DMS114 treated with DMSO at 0.1 percent for 48 hours (cell line): ENCODE data around the gene LARP4B.

Experiments used
- DNase-seq: peaks from one replicate; lab custom pipeline; 2025; ENCODE audit not compliant: unreplicated experiment; lab: John Stamatoyannopoulos, UW

The LARP4B gene

DNA sequence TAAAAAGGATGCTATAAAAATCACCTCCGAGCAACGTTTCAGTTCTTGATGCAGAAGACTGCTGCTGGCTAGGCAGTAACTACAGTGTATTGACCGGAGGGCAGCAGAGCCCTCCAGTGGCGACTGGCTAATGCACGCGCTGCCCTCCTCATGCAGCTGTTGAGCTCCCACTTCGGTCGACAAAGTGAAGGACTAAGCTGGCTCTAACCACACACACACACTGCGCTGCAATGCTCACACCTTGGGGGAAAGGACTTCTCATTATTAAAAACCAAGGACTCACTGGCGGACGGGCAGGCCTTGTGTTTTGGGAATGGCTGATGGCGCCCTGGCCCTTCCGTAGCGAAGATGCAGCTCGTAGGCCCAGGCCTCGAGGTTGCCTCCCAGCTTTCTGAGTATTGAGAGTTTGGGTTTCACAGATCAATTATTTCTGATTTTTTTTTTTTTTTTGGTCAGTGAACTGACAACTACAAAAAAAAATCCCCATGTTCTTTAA, 121.1 kb downstream of the LARP4B start:
- DNase-seq, result peak; percentile 47

DNA sequence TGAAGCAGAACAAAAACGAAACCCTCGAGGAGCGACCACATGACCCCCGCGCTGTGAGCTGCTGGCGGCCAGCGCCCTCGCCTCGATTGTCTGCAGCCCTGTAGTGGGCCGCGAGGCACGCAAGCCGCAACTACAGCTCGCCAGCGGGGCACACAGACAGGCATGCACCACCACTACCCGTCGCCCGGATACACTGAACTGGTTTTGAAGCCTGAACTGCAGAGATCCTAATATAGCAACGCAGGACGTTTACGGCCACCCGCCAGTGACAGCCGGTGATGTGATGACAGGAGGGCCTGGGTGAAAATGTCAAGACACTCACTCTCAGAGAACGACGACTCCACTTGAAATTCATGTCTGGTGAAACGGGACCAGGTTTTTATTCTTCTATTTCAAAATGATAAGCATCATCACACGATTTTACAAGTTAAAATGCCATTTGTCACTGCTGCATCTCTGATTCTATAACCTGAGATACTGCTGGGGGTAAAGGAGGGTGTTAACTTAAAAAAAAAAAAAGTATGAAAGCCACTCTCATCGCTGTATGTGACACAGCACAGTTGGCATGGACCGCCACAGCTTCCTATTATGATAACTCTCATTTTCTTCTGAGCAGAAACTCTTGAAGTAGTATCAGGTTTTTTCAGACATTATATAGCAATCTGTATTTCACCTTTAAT, 121.7 kb downstream of the LARP4B start:
- no peak for DNase-seq

DNA sequence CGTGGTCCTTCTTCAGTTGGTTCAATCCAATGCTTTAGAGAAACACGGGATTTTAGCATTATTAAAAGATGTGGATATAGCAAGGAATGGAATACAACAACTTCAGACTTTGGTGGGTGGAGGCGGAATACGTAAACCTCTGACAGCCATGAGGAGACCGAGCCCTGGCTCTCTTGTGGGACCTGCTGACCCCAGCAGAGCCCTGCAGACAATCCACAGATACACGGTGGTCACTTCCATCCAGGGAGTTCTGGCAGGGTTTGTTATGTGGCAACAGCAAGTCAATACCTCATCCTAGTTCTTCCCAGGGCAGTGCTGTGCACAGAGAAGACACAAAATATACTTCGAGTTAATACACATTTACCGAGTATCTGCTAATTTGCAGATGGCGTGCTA, 123.5 kb downstream of the LARP4B start:
- DNase-seq, result no peak

DNA sequence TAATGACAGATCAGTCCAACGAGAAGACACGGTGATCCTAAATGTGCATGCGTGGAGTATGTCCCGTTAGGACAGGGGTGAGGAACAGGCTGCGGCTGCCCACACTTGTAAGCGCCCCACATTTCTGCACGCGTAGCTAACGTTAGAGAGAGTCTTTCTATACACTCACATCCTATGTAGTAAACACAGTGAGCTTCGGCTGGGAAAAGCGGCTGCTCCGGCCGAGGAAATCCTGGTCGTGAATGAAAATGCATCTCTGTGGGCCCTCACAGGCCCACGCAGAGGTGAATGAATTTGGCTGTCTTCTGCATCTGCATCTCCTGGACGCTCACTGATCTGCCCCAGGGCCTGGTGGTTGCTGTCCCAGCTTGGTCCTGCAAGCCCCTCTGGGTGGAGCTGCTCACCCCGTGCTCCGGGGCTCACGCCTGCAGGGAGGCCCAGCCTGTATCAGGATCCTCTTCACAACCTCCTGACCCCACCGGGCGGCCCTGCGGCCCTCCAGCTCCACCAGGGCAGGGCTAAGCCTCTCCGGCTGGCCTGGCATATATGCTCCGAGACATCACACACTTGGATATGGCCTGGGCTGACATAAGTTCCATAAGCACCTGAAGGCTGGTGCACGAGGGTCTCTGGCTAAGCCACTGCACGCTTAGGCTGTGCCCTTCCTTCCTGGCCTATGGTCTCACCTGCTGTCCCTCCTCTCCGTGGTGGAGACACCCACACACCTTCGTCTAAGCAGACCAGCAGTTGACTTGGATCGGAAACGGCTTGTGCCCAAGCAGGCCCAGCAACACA, 124.1 kb downstream of the LARP4B start:
- no peak for DNase-seq

DNA sequence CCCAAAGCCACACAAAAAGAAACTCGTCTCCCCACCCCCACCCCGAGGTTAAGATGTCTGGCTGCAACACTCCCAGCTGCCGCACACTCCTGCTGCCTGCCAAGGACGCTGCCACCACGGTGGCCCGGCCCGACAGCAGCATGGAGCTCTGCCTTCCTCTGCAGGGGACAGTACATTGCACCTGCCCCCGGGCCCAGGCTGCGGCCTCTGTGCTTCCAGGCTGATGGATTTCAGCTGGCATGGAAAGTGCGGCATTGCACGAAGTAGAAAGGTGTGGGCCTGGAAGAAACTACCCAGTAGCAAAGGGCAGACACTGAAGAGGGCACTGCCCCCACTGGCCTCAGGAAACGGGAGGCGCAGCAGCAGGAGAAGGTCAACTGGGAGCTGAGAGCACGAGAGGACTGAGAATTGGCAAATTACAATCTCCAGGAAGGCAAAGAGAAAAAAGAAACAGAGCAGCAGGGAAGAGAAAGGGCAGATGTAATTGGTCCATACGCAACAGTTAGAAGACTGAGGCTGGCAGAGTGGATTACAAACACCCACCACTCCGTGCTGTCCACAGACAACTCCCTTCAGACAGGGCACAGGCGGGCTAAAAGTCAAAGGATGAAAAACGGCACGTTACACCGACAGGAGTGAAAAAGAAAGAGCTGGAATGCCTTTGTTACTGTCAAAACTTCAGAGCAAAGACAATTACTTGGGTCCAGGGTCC, 124.9 kb downstream of the LARP4B start:
- no peak for DNase-seq

DNA sequence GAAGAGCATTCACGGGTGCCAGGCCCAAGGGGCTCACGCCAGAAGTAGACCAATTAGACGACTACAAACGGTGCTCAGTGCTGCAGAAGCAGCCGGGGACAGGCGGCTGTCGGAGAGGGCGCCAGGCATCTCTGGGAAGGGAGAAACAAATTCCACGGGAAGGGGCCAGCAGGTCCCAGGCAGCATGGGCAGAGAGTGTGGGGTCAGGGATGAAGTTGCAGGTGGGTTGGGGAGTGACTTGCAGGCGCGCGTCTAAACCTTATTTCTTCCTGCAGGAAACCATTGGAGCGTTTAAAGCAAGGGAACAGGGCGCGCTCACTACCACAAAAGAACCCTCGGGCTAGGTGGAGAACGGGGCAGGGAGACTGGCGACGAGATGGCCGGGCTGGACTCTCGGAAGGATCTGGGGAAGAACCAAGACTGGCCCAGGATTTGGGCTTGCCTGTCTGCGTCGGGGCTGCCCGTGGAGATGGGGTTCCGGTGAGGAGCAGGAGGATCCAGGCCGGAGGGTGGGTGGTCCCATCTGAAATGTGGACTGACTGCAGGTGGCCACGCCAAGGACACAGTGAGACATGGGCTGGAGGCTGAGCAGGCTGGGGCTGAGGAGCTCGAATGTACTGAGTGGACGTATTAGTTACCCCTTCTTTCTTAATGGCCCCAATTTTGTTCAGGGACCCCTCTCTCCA, 125.7 kb downstream of the LARP4B start:
- DNase-seq, result no peak

DNA sequence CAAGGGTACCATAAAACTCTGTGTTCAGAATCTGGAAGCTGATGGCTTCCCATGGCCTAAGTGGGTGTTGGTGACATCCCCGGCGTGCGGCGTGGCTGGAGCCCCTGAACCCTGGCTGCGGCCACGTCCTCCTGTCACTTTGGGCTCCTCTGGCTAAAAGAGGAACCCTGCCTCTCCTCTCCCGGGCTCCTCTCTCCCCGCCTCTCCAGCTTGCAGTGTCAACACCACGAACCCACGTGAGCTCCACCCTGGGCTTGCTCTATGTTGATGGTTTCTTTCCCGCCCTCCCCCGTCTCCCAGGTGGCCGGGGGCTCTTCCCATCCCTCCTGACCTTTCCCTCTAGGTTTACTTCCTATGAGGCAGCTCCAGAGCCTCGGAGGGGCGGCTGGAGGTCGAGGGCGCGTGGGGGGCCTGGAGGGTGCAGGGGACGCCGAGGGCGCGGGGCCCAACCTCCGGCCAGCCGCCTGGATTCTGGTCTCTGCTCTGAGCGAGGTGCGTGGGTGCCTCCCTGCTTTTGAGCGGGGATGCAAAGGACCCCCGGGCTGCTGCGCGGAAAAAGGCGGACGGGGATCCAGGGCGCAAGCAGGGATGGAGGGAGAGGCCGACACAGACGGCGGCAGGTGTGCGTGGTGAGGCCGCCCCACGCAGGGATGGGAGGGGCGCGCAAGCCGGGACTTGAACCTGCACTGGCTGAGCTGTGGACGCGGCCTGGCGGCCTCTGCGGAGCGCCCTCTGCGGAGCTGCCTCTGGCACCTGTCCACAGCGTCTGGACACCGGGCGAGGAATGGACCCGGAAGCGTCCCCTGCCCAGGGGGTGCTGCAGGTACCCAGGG, 126.5 kb downstream of the LARP4B start:
- no peak for DNase-seq

DNA sequence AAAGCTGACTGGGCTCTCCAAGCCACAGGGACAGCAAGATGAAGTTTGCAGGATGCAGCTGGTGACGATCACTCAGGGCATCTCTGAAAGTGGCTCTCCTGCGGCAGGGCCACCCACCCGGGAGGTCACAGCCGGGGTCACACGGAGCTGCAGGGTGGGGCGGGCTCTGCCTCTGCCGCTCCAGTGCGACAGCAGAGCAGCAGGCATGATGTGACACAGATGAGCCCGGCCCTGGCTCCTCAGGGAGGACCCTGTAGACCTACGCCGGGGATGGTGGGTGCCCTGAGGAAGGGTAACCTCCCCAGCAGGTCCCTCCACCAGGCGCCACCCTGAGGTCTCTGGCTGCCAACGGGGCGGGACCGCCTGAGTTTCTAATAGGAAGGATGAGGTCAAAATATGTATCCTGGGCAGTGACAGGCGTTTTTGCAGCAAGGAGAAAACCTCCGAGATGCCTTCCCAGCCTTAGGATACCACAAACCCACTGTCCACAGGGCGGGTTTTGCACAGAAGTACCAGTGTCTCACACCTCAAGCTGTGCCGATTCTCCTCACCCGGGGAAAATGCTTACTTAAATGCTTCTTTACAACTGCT, 127.2 kb downstream of the LARP4B start:
- DNase-seq, result no peak

DNA sequence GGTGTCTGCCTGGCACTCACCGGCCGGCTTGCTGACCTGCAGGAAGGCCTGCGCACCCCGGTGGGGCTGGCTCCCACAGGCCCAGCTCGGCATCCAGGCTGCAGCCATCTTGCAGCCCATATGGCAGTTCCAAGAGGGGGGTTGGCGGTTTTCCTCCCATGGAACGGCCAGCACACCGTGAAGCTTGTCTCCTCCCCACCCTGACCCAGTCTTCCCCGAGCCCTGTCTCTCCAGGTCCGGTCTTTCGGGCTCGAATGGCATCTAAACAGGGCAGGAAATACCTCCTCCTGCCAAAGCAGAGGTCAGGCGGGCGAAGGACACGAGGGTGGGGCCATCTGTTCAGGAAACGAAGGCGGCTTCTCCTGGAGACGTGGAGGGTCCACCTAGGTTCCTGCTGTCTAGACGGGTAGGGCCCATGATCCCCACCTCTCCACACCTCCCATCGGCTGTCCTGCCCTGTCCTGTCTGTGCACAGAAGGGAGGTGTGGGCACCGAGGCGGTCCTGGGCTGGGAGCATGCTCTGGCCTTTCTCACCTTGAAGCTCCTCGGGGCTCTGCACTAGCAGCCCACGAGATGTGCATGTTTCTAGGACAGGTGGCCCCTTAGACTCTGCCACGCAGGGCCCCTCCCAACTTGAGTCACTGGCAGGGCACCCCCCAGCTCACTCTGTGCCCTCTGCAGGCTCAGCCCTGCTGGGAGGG, 128.3 kb downstream of the LARP4B start:
- no peak for DNase-seq

DNA sequence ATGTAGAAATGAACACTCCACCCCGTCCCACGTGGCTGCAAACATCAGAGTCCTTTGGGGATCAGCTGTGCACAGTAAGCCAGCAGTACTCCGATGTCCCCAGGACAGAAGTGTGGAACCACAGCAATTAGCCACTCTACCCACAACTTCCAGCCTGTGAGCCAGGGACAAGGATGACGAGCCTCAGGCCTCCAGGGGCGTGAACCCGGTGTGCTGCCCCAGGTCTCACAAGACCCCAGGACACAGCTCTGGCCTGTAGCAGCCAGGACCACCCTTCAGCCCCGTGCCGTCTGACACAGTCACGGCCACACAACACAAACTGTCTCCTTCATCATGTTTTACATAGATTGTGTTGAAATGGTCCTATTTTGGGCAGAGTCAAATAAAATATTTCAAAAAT, 129.0 kb downstream of the LARP4B start:
- DNase-seq, result no peak

DNA sequence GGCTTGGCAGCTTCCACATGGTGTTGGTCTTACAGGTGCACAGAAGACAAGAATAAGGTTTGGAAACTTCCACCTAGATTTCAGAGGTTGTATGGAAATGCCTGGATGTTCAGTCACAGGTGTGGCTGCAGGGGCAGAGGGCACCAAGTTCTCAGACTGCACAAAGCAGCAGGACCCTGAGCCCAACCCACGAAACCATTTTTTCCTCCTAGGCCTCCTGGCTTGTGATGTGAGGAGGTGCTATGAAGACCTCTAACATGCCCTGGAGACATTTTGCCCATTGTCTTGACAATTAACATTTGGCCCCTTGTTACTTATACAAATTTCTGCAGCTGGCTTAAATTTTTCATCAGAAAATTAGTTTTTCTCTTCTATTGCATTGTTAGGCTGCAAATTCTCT, 134.3 kb downstream of the LARP4B start:
- no peak for DNase-seq

DNA sequence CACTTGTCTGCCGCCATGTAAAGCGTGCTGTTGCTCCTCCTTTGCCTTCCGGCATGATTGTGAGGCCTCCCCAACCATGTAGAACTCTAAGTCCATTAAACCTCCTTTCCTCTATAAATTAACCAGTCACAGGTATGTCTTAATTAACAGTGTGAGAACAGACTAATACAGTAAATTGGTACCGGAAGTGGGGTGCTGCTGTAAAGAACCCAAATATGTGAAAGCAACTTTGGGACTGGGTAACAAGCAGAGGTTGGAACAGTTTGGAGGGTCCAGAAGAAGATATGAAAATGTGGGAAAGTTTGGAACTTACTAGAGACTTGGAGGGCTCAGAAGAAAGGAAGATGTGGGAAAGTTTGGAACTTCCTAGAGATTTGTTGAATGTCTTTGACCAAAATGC, 135.3 kb downstream of the LARP4B start:
- no peak for DNase-seq

DNA sequence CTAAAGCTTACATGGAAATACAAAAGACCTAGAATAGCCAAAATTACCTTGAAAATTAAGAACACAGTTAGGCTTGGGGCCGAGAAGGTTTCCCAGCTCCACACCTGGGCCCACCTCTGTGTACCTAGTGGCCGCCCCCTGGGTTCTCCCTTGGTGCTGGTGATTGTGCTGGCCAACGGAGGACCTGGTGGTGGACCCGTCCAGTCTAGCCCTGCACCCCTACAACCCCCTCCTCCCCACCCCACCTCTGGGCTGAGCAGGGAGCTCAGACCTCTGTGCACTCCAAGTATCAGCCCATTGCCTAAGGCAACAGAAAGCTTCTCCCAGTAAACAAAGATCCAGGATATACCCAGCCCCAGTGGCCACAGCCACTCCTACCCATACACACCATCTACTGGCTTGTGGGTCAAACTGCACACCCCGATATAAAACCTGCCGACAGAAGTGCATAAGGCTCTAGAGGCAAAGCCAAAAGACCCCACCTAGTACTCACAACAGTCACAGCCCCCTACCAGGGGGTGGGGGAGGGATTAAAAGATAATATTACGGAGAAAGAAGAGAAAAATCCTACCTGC, 137.0 kb downstream of the LARP4B start:
- peak; percentile 7 for DNase-seq

DNA sequence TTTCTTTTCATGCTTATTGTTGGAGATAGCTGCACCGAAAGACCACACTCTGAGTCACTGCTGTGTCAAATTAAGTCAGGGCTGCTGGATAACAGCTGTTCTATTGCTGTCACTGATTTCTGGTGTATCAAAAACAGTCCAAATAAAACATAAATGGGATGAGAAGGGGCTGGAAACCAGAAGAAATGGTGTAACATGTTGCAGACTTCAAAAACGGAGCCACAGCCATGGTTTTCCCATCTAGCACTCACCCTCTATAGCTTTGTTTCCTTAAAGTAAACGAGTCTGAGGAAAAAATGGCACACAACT, 138.8 kb downstream of the LARP4B start:
- no peak for DNase-seq

DNA sequence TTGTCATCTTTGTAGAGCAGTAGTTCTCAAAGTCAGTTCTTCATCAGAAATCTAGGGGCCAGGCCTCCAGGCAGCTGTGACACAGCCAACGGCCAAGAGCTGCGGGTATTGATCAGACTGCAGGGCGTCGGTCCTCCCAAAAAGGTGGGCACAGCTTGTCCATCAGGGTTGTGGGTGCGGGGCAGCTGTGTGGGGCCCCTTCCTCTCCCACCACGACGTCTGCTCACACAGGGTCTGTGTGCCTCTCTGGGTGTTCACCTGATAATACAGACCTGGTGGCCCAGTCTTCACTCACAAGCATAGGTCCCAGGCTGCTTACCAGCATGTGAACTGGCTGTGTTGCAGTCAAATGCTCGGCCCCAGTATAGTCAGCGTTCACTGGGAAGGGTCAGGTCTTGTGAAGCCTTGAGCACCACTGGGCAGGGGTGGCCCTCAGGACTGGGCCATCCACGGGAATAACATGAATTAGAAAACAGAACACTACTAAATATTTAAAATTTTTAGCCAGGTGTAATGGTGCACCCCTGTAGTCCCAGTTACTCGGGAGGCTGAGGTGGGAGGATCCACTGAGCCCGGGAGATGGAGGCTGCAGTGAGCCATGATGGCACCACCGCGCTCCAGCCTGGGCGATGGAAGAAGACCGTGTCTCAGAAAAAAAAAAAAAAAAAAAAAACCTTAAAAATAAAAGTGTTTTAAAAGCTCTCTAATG, 139.3 kb downstream of the LARP4B start:
- no peak for DNase-seq

DNA sequence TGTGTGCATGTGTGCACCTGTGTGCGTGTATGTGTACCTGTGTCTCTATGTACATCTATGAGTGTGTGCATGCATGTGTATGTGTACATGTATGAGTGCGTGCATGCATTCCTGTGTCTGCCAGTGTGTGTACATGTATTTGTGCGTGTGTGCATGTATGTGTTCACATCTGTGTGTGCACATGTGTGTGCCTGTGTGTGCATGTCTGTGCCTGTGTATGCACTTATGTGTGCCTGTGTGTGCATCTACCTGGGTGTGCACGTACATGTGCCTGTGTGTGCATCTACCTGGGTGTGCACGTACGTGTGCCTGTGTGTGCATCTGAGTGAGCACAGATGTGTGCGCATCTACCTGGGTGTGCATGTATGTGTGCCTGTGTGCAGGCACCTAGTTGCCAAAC, 139.9 kb downstream of the LARP4B start:
- DNase-seq, result no peak

DNA sequence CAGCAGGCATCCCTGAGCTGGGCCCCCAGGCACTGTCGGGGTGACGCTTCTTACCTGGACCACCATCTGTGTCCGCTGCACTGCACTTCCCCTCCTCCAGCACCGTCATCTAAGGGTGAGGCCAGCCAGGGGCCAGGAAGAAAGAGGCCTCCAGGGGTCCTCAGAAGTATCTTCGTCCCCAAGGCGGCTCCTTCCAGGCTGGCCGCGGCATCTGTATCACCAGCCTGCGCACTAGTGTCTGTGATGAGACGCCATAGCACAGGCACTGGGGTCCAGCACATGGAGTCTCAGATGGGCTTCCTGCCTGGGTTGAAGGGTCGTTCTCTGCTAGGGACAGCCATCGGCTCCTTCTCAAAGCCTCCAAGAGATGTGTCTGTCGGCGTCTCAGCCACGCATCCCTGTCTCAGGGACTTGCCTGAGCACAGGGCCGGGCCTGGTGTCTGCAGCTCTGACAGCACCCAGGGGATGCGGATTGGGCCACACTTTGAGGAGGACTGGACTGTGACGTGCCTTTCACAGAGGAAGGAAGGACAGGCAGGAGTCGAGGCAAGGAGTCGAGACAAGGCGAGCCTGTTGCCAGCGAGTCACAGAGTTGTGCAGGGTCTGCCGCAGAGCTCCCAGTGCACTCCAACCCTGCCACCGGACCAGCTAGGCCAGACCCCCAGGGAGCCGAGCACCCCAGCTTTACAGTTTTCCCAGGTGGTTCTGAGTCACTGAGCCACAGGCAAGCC, 140.5 kb downstream of the LARP4B start:
- no peak for DNase-seq
